ENCODE results near the gene ATP11B. TPM values are rescaled to one million over a fixed set of nuclear protein-coding genes. Genes with fewer than 3 reads are reported as not detected.

ATP11B gene
- total RNA-seq, 1 donor from 2014 or later: 69.8 TPM

DNA sequence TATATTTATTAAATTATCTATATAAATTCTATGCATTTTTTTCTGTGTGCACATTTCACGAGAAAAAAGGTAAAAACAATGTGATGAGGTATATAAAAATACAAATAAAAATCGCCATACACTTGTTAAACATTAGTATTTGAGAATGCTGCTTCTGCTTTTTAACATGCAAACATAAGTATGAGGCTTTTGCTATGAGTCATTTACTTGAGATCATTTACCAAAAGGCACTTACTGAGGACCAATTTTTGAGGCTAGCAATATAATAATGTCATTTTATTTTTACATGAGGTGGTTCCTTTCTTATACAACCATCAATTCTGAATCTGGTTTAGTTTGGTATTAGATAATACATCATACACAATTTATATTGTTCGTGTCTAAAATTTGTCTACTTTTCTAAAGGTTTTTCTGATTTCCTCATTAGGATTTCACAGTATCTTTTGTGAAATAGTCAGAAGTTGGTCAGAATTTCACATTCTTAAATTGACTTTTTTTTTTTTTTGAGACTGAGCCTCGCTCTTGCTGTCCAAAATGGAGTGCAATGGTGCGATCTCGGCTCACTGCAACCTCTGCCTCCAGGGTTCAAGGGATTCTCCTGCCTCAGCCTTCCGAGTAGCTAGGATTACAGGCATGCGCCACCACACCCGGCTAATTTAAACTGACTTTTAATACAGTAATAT is 161.4 kb downstream of the ATP11B start:
- DNase-seq (ENCODE audit: low read depth): peak; percentile 43

DNA sequence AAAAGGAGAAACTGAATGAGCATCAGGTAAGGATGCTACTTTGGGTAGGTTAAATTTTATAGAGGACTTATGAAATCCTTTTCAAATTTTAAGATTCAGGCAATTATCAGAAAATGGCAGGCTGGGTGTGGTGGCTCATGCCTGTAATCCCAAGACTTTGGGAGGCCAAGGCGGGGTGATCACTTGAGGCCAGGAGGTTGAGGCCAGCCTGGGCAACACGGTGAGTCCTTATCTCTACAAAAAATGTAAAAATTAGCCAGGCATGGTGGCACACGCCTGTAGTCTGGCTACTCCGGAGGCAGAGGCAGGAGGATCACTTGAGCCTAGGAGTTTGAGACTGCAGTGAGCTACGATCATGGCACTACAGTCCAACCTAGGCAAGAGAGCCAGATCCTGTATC is 163.9 kb downstream of the ATP11B start:
- DNase-seq (ENCODE audit: low read depth): no peak

DNA sequence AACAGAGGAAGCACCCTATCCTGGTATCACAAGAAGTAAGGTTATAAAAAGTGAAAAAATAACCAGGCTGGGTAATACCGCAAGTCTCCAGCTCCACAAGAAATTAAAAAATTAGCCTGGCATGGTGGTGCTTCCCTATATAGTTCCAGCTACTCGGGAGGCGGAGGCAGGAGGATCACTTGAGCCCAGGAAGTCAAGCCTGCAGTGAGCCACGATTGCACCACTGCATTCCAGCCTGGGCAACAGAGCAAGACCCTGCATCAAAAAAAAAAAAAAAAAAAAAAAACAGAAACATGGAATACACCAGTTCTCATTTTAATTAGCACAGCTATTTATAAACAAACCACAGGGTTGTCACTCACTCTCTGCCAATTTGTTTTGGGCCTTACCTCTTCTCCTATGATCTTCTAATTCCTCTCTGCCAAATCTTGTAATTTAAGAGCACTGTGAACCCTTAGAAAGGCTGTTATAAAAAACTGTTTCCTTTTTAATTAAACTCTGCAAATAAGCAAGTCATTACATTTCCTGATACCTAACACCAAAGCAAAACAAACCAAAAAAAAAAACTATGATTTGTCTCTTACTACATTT is 164.5 kb downstream of the ATP11B start:
- no peak for DNase-seq (ENCODE audit: low read depth)

DNA sequence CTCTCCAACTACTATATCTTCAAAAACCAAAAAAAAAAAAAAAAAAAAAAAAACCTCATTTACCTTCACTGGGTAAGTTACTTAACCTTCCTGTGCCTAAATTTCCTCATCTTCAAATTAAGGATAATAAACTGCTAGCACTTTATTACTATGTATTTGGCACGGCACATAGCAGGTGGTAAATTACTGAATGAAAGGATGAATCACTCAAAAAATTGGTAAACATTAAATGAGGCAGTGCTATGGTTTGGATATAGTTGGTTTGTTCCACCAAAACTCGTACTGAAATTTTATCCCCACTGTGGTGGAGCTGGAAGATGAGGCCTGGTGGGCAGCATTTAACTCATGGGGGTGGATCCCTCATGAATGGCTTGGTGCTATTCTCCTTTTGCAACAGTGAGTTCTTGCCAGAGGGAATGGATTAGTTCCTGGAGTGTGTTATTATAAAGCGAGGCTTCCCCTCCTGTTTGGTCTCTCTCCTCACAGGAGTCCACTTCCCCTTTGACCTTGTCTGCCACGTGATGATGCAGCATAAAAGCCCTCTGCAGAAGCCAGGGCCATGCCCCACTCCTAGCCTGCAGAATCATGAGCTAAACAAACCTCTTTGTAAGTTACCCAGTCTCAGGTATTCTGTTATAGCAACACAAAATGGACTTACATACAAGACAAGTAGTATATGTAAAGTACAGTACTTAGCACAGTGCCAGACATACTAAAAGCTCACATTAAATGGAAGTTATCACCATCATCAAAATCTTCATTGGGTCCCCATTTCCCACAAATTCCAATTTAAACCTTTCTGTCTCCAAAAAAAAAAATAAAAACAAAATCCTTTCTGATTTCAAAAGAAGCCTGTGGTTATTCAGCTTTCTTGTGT is 166.4 kb downstream of the ATP11B start:
- DNase-seq (ENCODE audit: low read depth): no peak

DNA sequence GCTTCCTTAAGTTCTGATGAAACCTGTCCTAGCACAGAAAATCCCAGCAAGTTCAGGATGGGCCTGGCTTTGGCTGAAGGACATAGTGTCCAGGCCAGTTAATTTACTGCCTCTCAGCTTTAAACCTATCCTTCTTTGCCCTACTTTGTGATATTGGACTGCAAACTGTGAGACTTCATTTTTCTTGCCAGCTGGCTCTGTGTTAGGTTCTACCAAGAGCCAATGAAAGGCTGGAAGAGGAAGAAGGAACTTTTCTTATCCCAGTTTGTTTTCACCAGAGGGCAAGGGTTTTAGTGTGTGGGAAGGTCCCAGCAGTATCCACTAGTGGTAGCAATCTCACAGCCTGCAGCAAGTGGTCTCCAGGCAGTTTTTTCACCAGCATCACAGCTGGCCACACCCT is 168.9 kb downstream of the ATP11B start:
- no peak for DNase-seq (ENCODE audit: low read depth)

DNA sequence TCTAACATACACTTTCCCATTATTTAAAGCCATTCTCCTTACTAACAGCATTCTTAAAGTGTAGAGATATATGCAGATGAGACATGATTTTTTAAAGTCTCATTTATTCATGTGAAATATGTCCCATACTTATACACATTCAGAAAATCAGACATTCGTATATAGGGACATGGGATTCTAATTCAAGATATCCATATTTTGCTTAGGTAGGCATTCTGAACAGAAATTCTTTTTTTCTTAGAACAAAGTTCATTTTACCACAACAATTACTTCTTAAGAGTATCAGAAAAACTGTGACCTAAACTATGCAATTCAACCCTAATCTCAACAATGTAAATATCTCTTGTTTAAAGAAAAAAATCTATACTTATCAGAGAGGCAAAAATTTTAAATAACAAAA is 170.9 kb downstream of the ATP11B start:
- DNase-seq (ENCODE audit: low read depth): no peak

DNA sequence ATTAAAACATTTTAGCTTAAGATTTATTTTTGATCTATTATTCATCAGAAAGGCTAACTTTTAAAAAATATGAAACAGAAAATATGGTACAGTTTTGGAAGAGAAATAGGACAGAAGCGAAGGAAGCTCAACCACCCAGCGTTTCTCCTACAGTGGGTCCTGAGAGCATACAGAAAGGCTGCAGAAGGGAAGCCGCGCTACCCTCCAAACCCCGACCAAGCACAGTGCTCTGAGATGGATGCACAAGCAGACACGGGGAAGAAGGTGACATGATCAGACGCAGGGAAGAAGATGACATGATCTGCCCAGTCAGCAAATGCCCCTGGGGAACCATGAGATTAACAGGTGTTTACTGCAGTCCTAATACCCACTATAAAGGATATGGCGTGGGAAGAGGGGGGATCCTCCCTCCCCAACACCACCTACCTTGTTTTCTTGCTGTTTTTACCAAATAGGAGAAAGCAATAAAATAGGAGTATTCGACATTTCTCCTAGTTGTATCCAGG is 172.6 kb downstream of the ATP11B start:
- no peak for DNase-seq (ENCODE audit: low read depth)

DNA sequence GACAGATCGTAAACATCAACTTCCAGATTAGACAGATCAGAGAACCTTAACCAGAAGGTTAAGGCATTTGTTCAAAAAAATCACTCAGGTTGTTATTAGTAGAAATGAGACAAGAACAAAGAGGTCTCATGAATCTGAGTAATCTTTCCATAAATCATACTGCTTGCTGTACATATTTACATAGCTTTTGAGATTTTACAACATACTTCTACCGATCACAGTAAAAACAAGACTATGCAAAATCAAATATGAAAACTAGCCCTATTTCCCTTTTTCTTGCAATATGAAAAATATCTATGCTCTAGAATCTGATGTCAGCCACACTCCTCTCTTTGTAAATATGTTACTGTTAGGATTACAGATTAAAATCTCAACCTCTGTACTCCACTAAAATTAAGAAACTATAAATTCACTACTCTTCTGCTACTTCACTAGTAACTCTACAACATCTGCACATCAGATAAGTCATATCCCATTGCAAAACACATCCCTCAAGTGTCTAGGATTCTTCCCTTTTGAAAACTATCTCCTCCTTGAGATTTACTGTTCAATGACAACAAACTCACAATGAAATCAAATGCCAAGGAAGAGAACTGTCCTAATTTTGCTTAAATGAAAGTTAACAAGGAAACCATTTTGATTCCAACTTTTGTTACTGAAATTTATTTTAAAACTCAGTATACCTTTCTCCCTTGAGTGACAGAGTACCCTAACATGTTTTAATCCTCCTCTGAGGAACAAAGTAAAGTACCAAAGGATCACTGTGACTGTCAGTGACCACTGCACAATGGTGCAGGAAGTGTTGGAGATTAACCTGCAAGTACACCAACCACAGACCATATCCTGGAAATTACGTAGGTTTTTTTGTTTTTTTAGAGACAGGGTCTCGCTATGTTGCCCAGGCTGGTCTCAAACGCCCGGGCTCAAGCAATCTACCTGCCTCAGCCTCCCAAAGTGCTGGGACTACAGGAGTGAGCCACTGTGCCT is 174.2 kb downstream of the ATP11B start:
- DNase-seq (ENCODE audit: low read depth): no peak

DNA sequence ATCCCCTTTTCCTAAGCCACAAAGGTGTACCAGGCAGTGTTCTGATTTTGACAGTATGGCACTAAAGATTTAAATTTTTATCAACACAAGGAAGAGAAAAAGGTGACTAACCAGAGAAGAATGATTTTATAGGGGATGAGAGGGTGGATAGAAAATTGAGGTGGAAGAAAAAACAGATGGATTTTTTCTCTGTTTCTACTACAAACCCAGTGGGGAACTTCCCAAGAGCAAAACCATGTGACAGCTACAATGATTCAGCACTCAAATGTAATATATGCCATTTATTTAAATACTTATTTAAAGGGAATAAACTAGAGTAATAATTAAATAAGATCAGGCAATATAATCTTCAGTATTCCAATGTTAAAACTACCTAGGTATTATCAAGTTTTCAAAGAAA is 176.0 kb downstream of the ATP11B start:
- peak; percentile 72 for DNase-seq (ENCODE audit: low read depth)

DNA sequence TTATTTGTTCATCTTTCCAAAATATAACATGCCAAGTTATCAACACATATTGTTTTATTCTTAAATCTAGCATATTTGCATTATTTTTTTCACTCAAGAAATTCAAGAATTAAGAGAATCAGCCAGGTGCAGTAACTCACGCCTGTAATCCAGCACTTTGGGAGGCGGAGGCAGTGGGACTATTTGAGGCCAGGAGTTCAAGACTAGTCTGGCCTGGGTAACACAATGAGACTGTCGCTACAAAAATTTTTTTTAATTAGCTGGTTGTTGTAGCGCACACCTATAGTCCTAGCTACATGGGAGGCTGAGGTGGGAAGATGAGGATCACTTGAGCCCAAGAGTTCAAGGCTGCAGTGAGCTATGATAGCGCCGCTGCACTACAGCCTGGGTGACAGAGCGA is 176.5 kb downstream of the ATP11B start:
- no peak for DNase-seq (ENCODE audit: low read depth)

DNA sequence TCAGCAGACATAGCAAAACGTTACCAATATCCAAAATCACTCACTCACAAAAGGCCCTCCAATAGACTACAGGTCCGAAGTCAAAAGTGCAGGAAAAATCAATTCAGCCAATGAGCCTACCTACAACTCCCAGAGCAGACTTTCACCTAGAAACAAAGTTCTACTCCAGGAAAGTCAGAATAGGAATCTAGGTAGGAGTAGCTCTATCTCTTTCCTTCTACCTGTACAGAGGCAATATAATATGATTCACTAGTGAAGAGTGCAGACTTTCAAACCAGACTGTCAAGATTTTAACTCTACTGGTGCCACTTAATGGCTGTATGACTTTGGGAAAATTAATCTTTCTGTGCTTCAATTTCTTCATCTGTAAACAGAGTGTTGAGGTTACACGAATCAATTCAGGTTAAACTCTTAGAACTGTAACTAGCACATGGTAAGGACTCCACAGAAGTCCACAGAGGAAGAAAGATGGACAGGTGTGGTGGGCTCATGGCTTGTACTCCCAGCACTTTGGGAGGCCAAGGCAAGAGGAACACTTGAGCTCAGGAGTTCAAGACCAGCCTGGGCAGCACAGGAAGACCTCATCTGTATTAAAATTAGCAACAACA is 177.6 kb downstream of the ATP11B start:
- DNase-seq (ENCODE audit: low read depth): no peak

Other genes starting within 250 kb of the ATP11B start
- gene DCUN1D1, start 187.0 kb downstream of the ATP11B start, total RNA-seq: 58.2 and 60.8 TPM in 2 replicates